HG03045 (cell line): Measurements from ENCODE around the gene NR5A1.

Experiments
- ATAC-seq: cut with Tn5 transposase; IDR thresholded peaks from one replicate; pipeline ENCODE4 v1.9.1; 2021; ENCODE audit warnings: mild to moderate bottlenecking, moderate library complexity; ENCODE audit not compliant: unreplicated experiment

NR5A1 gene

GRCh38 chr9:124506931-124507879 is at the start of gene NR5A1:
Gene NR5A1 (minus strand): TSS chr9:124507399. CDS start chr9:124503395, 4,004 bp downstream.
- ATAC-seq: no peak

GRCh38 chr9:124555043-124555442 is 47.8 kb upstream of the NR5A1 start:
- ATAC-seq: no peak

- no peak for ATAC-seq
Observed at GRCh38 chr9:124553738-124554137, 46.5 kb upstream of the NR5A1 start.

GRCh38 chr9:124552273-124552605 is 45.0 kb upstream of the NR5A1 start:
- ATAC-seq: no peak

- ATAC-seq: no peak
Observed at GRCh38 chr9:124551472-124552272, 44.5 kb upstream of the NR5A1 start.

GRCh38 chr9:124550072-124550471 is 42.9 kb upstream of the NR5A1 start:
- ATAC-seq: no peak

- ATAC-seq: no peak
Observed at GRCh38 chr9:124549016-124549415, 41.8 kb upstream of the NR5A1 start.

- ATAC-seq: no peak
Observed at GRCh38 chr9:124544535-124544934, 37.3 kb upstream of the NR5A1 start.

GRCh38 chr9:124541824-124542223 is 34.6 kb upstream of the NR5A1 start:
- ATAC-seq: no peak

GRCh38 chr9:124537926-124538325 is 30.7 kb upstream of the NR5A1 start:
- ATAC-seq: no peak

GRCh38 chr9:124535846-124536245 is 28.6 kb upstream of the NR5A1 start:
- ATAC-seq: no peak

- ATAC-seq: no peak
Observed at GRCh38 chr9:124532897-124533296, 25.7 kb upstream of the NR5A1 start.

GRCh38 chr9:124531115-124531514 is 23.9 kb upstream of the NR5A1 start:
- ATAC-seq: no peak

- no peak for ATAC-seq
Observed at GRCh38 chr9:124530246-124530645, 23.0 kb upstream of the NR5A1 start.

GRCh38 chr9:124527781-124528180 is 20.6 kb upstream of the NR5A1 start:
- ATAC-seq: no peak

- ATAC-seq: no peak
Observed at GRCh38 chr9:124526174-124526573, 19.0 kb upstream of the NR5A1 start.

GRCh38 chr9:124522121-124523098 is 15.2 kb upstream of the NR5A1 start:
- no peak for ATAC-seq

GRCh38 chr9:124521142-124521541 is 13.9 kb upstream of the NR5A1 start:
- no peak for ATAC-seq

GRCh38 chr9:124520206-124520596 is 13.0 kb upstream of the NR5A1 start:
- no peak for ATAC-seq

GRCh38 chr9:124518116-124518515 is 10.9 kb upstream of the NR5A1 start:
- ATAC-seq: no peak

- ATAC-seq: no peak
Observed at GRCh38 chr9:124517600-124517999, 10.4 kb upstream of the NR5A1 start.
